T-helper 17 cell (primary cell): ENCODE results near the gene TREM1. TPM values are rescaled to one million over a fixed set of nuclear protein-coding genes. Genes with fewer than 3 reads are reported as not detected.
"Not testable (repeated sequence)": the region's sequence is repeated elsewhere in the genome, so short reads cannot be mapped to it uniquely, and the experiment has no call there.

ENCODE experiments used
- ATAC-seq: fragments of 150-1000 bp; cut with Tn5 transposase; 2 replicates; pipeline ENCODE4 v1.10.0; 2021; ENCODE audit warnings: mild to moderate bottlenecking, moderate library complexity
- DNase-seq, 3 donors: peaks; one replicate each; pipeline versions ENCODE4 v3.0.0 to v3.0.0-alpha.2; 2020 to 2021
- H3K9me3 ChIP-seq: one replicate; pipeline ENCODE4 v1.7.0; 2013; ENCODE audit warnings: low read length, mild to moderate bottlenecking; ENCODE audit not compliant: control insufficient read depth, poor library complexity, severe bottlenecking
- H3K27ac Mint-ChIP-seq: one replicate; pipeline ENCODE4 v1.8.0; 2022; ENCODE audit warnings: mild to moderate bottlenecking, moderate library complexity, mixed read lengths
- H3K27me3 Mint-ChIP-seq: one replicate; pipeline ENCODE4 v1.8.0; 2022; ENCODE audit warnings: mixed read lengths
- H3K36me3 Mint-ChIP-seq: one replicate; pipeline ENCODE4 v1.8.0; 2022; ENCODE audit warnings: low read depth, mixed read lengths
- H3K4me1 Mint-ChIP-seq: one replicate; pipeline ENCODE4 v1.8.0; 2022; ENCODE audit warnings: mild to moderate bottlenecking, mixed read lengths
- H3K4me3 Mint-ChIP-seq: one replicate; pipeline ENCODE4 v1.8.0; 2022; ENCODE audit warnings: mild to moderate bottlenecking, moderate library complexity, mixed read lengths
- total RNA-seq, 4 donors: library from RNA in 2 of 4; stranded (reverse) in 2 of 4; gene quantifications; one replicate each; pipeline ENCODE4 v1.2.3 and lab custom pipeline; 2022 to 2026

Gene TREM1
- total RNA-seq, 2 donors from 2014 or later = 4.1 to 17.6 TPM

DNA sequence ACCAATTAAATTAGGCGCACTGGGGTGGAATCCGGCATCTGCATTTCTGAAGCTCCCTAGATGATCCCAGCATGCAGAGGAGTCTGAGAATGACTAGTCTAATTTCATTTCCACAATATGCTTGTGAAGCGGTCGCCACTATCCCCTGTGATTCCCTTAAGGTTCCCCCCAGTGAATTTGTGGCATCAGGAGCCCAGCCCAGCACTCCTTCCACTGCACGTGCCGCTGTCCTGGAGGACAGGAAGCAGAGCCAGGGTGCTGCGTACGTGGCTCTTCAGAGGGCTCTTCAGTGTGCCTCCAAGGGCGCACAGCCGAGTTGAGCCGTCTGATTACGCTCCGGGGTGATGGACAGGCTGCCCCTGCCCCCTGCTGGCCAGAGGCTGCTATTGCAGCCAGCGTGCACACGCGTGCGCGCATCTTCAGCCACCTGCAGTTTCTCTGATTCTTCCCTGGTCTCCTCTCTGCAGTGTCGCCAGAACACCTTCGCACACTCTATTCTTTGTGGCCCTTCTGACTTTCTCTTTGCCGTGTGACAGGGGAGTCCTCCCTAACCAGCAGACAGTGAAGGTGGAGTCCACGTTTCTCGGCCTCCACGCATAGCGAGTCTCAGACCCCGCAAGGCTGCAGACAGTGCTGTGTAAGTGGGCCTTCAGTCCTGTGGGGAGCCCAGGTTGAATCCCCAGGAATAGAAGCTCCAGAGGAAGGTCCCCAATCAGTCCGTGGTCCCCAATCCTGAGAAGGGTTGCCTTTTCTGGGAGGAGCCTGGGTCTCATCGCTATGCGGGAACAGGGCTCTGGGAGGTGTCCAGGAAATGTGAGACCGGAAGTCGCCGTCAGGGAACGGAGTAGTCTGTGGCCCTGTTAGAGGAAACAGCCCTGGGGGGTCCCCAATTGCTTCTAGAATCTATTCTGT is 32.4 kb upstream of the TREM1 start:
- peak; percentile 99 for ATAC-seq
- DNase-seq = peak; percentile 60 to 78 (median 63)
- Mint-ChIP-seq H3K27me3 (peaks cover 24% of the 10 kb centered on the region), H3K4me3 (peak overlapping the region; percentile 33), H3K27ac (no peak overlapping the region), H3K36me3 (no peaks in the 10 kb centered on the region), H3K4me1 (peaks cover 12% of the 10 kb centered on the region)
- no peaks in the 10 kb centered on the region for H3K9me3 ChIP-seq

DNA sequence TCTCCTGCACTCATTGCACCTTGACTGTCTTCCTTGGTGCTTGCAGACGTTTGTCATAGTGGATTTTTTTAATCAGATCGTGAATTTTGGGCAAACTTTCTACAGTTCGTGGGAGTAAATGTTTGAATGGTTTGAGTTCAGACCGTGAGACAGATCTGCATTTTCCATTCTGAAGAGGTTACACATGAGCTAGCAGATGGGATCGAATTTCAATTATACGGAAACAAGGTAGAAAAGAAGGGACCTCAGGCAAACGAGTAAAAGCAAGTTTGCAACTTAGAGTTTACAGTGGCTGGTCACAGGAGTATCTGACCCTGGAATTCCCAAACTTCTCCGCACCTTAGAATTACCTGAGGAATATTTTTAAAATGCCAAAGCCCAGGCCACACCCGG is 31.8 kb upstream of the TREM1 start:
- Mint-ChIP-seq H3K4me3 (no peak overlapping the region), H3K36me3 (no peaks in the 10 kb centered on the region), H3K27me3 (peaks cover 30% of the 10 kb centered on the region), H3K27ac (no peak overlapping the region), H3K4me1 (peaks cover 13% of the 10 kb centered on the region)
- no peaks in the 10 kb centered on the region for H3K9me3 ChIP-seq
- ATAC-seq = no peak
- DNase-seq = no peak

DNA sequence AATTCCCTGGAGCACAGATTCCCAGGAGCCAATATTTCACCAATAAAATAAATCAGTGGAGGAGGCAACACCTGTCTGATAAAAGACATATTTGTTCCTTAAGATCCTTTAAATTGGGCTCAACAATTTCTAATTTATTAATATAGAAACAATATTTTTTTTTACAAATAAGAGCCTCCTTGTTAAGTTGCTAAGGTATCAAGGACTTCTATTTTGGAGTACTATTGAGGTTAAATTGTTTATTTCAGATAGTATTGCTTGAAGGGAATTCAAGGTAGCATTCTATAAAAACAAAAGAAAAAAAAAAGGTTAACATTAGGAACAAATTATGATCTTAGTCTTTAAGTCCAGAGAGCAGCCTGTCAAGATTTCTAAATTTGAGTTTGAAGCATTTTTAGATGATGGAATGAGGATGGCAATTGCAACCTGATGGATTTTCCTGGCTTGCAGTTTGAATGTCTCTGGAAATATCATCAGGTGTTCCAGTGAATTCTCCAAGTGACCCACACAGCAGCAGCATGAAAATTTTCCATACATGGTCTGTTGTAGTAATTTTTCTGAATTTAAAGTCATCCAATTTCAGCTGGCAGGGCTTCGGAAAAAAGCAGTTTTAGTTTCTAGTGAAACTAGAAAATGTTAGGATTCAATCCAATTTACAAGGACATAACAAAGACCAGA is 29.6 kb upstream of the TREM1 start:
- Mint-ChIP-seq H3K36me3 (peaks cover 4% of the 10 kb centered on the region), H3K4me1 (peaks cover 13% of the 10 kb centered on the region), H3K4me3 (no peak overlapping the region), H3K27me3 (peaks cover 49% of the 10 kb centered on the region), H3K27ac (no peak overlapping the region)
- H3K9me3 ChIP-seq = no peaks in the 10 kb centered on the region
- DNase-seq = no peak
- no peak for ATAC-seq

DNA sequence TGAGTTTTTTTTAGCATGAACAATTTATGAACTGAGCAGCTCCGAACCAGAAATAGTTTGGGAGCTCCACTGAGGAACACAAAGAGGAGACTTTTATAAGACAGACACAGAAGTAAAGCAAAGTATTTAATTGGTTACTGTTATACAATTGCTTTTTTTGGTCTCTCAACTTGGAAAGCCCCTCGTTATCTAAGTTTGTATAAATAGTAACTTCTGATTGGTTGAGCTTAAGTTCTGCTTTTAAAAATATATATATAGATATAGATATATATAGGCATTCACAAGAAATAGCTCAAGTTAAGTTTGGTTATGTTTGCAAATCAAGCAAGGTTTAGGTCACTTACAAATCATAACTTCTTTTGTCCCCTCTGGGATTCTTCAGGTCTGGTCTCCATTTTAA is 28.7 kb upstream of the TREM1 start:
- Mint-ChIP-seq H3K4me1 (peaks cover 13% of the 10 kb centered on the region), H3K27me3 (peaks cover 50% of the 10 kb centered on the region), H3K27ac (no peak overlapping the region), H3K4me3 (no peak overlapping the region), H3K36me3 (peaks cover 4% of the 10 kb centered on the region)
- ATAC-seq = no peak
- DNase-seq = no peak
- H3K9me3 ChIP-seq = no peaks in the 10 kb centered on the region

DNA sequence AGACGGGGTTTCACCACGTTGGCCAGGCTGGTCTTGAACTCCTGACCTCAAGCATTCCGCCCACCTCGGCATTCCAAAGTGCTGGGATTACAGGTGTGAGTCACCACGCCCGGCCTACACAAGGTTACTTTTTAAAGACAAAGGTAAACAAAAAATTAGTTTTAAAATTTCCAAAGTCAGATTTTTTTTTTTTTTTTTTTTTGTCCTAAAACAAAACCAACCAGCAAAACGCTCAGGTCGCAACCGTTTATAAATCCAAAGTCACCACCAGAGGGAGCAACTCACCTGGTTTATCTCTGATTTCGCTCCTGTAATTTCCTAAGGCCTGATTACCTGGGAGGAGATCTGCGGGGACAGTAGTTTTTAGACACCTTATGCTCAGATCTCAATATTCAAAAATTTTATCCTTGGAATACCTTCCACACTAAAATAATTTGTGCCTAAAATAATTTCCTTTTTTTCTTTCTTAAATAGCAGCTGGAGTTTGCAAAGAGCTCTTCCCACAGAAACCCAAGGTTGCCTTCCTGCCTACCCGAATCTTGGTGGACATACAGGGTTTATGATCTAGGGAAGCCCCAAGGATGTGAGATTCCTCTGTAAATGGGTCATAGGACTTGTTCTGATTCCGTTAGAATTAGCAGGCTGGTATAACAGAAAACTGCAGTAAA is 19.8 kb upstream of the TREM1 start:
- no peak overlapping the region for H3K4me3 Mint-ChIP-seq
- H3K9me3 ChIP-seq = no peaks in the 10 kb centered on the region
- ATAC-seq (peak; percentile 41), DNase-seq (no peak)
- peaks cover 40% of the 10 kb centered on the region for H3K27me3 Mint-ChIP-seq
- H3K36me3 Mint-ChIP-seq = no peaks in the 10 kb centered on the region
- peaks cover 4% of the 10 kb centered on the region for H3K4me1 Mint-ChIP-seq
- no peak overlapping the region for H3K27ac Mint-ChIP-seq

DNA sequence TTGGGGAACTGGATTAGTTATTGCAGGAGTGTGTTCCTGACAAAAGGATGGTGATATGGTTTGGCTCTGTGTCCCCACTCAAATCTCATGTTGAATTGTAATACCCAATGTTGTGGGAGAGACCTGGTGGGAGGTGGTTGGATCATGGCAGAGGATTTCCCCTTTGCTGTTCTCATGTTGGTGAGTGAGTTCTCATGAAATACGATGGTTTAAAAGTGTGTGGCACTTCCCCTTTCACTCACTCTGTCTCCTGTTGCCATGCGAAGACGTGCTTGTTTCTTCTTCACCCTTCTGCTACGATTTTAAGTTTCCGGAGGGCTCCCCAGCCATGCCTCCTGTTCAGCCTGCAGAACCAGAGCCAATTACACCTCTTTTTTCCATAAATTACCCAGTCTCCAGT is 16.2 kb upstream of the TREM1 start:
- H3K9me3 ChIP-seq = no peaks in the 10 kb centered on the region
- DNase-seq (no peak), ATAC-seq (no peak)
- Mint-ChIP-seq H3K27ac (no peak overlapping the region), H3K27me3 (peaks cover 18% of the 10 kb centered on the region), H3K4me3 (no peak overlapping the region), H3K36me3 (no peaks in the 10 kb centered on the region), H3K4me1 (peaks cover 14% of the 10 kb centered on the region)

DNA sequence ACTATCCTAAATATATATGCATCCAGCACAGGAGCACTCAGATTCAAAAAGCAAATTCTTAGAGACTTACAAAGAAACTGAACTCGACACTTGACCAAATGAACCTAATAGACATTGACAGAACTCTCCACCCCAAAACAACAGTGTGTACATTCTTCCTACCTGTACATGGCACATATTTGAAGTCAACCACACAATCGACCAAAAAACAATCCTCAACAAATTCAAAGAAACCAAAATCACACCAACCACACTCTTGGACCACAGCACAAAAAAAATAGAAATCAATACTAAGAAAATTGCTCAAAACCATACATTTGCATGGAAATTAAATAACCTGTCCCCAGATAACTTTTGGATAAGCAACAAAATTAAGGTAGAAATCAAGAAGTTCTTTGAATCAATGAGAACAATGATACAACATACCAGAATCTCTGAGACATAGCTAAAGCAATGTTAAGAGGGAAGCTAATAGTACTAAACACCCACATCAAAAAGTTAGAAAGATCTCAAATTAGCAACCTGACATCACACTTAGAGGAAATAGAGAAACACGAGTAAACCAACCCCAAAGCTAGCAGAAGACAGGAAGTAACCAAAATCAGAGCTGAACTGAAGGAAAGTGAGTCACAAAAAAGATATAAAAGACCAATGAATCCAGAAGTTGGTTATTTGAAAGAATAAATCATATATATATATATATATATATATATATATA is 12.5 kb upstream of the TREM1 start:
- no peaks in the 10 kb centered on the region for H3K9me3 ChIP-seq
- Mint-ChIP-seq H3K36me3 (no peaks in the 10 kb centered on the region), H3K4me3 (peak overlapping the region; percentile 1), H3K27ac (no peak overlapping the region), H3K27me3 (no peaks in the 10 kb centered on the region), H3K4me1 (peaks cover 13% of the 10 kb centered on the region)
- ATAC-seq (peak; percentile 94), DNase-seq (no peak)

DNA sequence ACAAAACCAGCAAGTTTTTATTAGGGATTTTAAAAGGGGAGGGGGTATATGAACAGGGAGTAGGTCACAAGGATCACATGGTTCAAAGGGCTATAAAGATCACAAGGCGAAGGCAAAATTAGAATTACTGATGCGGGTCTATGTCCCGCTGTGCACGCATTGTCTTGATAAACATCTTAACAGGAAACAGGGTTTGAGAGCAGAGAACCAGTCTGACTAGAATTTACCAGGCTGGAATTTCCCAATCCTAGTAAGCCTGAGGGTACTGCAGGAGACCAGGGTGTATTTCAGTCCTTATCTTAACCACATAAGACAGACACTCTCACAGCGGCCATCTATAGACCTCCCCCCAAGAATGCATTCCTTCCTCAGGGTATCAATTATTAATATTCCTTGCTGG is 10.8 kb upstream of the TREM1 start:
- not testable (repeated sequence) for H3K27ac Mint-ChIP-seq, DNase-seq, H3K36me3 Mint-ChIP-seq, ATAC-seq, H3K4me3 Mint-ChIP-seq, H3K27me3 Mint-ChIP-seq, H3K9me3 ChIP-seq
- H3K4me1 Mint-ChIP-seq = peaks cover 13% of the 10 kb centered on the region

DNA sequence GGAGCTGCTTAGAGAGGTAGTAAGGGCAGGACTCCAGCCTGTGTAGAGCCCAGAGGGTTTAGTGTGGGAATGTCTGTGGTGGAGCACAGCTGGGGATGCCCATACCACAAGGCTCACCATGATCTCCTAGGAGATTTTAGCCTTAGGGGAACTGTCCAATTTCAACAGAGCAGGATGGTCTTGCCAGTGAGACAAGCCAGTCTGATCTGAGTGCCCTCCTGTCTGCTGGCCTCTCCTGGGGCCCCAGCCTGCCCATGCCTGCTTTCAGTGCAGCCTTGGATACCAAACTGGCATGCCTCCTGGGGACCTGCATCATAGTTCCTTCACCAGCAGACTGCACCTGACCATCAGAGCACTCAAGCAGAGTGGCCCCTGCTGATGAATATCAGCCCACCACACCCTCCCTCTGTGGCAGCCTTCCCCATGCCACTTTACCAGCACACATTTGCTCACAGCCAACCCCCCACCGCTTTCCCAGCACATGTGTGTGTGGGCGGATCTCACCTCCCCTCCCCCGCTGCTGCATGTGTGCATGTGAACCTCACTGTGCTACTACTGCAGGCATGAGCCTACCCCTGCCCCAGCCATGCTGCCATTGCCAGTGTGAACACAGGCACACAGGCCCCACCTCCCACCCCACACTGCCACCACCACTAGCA is 7.9 kb upstream of the TREM1 start:
- H3K4me1 Mint-ChIP-seq = peaks cover 12% of the 10 kb centered on the region
- H3K36me3 Mint-ChIP-seq = no peaks in the 10 kb centered on the region
- no peak overlapping the region for H3K4me3 Mint-ChIP-seq
- no peak overlapping the region for H3K27ac Mint-ChIP-seq
- ATAC-seq = no peak
- no peak for DNase-seq
- H3K27me3 Mint-ChIP-seq = peaks cover 17% of the 10 kb centered on the region
- H3K9me3 ChIP-seq = no peaks in the 10 kb centered on the region

DNA sequence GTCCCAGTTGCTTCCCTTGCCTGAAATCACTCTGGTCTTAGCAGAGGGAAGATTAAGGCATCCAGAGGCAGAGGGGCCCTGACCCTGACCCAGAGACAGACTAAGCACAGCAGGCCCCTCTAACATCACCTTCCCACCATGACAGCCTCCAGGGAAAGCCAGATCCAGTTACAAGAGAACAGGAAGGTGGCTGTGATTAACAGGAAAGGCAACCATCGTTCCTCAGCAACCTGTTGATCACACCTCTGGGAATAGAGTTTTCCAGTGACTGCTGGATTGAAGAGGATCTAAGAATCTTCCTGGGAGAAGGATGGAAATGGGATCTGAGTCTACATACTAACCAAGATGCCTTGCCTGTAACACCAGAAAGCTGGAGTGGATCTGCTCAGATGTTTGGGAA is 5.2 kb upstream of the TREM1 start:
- H3K9me3 ChIP-seq = no peaks in the 10 kb centered on the region
- DNase-seq (no peak), ATAC-seq (no peak)
- H3K27me3 Mint-ChIP-seq = peaks cover 24% of the 10 kb centered on the region
- H3K27ac Mint-ChIP-seq = no peak overlapping the region
- H3K4me3 Mint-ChIP-seq = no peak overlapping the region
- no peaks in the 10 kb centered on the region for H3K36me3 Mint-ChIP-seq
- H3K4me1 Mint-ChIP-seq = peaks cover 2% of the 10 kb centered on the region

DNA sequence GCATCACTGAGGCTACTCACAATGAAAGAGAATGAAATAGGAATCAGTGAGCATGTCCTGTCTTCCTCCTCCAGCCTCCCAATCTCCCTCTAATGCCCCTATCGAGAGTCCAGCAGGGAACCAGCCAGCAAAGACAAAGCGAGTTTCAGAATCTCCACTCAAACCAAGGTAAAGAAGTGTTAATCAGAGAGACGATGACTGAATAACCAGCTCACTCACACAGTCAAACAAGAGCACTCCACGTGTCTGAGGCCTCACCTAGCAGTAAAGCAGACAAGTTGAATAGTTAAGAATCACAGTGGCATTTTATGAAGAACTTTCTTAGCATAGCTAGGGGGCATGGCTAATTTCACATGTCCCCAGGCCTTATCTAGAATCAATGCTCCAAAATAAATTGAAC is 3.3 kb upstream of the TREM1 start:
- H3K4me3 Mint-ChIP-seq = no peak overlapping the region
- DNase-seq (no peak), ATAC-seq (no peak)
- no peaks in the 10 kb centered on the region for H3K9me3 ChIP-seq
- H3K4me1 Mint-ChIP-seq = peaks cover 4% of the 10 kb centered on the region
- no peak overlapping the region for H3K27ac Mint-ChIP-seq
- peaks cover 37% of the 10 kb centered on the region for H3K27me3 Mint-ChIP-seq
- H3K36me3 Mint-ChIP-seq = no peaks in the 10 kb centered on the region

DNA sequence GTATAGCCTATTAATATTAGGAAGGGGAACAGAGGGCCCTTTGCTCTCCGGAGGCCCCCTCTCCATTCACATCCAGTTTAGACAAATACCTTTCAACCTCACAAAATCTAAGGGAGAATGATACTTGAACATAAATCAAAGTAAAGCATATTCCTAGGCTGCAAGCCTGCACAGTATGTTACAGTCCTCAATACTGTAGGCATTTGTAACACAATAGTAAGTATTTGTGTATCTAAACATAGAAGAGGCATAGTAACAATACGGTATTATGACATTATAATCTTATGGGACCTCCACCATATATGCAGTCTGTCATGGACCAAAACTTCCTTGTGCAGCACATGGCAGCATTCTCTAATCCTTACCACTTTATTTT is 2.3 kb upstream of the TREM1 start:
- H3K36me3 Mint-ChIP-seq = no peaks in the 10 kb centered on the region
- no peak overlapping the region for H3K4me3 Mint-ChIP-seq
- H3K9me3 ChIP-seq = no peaks in the 10 kb centered on the region
- H3K27ac Mint-ChIP-seq = no peak overlapping the region
- H3K4me1 Mint-ChIP-seq = peaks cover 4% of the 10 kb centered on the region
- DNase-seq (no peak), ATAC-seq (no peak)
- peaks cover 42% of the 10 kb centered on the region for H3K27me3 Mint-ChIP-seq
